HG02678 (cell line): ENCODE measurements around the gene NUP205.
"Not testable (repeated sequence)": the region's sequence is repeated elsewhere in the genome, so short reads cannot be mapped to it uniquely, and the experiment has no call there.

Source experiments
- ATAC-seq: cut with Tn5 transposase; IDR thresholded peaks from one replicate; pipeline ENCODE4 v1.9.1; 2021; ENCODE audit warnings: mild to moderate bottlenecking, moderate library complexity; ENCODE audit not compliant: unreplicated experiment

Gene NUP205

DNA sequence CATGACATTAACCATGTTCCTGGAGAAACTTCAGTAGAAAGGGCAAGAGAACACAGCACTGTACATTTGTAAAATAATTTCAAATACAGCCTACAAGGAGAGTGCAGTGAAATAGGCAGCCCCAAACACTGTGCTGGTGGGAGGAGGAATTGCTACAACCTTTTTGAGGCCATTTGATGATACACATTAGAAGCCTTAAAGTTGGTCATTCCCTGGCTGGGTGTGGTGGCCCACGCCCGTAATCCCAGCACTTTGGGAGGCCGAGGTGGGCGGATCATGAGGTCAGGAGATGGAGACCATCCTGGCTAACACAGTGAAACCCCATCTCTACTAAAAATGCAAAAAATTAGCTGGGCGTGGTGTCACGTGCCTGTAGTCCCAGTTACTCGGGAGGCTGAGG, 134.9 kb downstream of the NUP205 start:
- not testable (repeated sequence) for ATAC-seq

DNA sequence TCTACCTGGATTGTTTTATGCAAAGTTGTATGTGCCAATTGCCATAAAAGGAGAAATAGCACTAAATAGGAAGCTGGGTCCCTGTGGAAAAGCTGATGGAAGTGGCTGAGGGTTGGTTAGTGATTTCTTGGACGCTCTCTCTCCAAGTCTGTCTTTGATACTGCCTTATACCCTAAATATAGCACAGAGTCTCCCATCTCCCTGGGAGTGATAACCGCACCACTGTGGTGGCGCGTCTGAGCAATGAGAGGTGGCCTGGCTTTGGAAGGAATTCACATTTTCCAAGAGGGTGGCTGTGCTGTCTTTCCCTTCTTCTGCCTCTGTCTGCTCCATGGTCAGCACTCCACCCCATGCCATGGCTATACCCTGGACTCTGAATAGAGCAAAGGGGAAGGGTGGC, 135.8 kb downstream of the NUP205 start:
- ATAC-seq: no peak

DNA sequence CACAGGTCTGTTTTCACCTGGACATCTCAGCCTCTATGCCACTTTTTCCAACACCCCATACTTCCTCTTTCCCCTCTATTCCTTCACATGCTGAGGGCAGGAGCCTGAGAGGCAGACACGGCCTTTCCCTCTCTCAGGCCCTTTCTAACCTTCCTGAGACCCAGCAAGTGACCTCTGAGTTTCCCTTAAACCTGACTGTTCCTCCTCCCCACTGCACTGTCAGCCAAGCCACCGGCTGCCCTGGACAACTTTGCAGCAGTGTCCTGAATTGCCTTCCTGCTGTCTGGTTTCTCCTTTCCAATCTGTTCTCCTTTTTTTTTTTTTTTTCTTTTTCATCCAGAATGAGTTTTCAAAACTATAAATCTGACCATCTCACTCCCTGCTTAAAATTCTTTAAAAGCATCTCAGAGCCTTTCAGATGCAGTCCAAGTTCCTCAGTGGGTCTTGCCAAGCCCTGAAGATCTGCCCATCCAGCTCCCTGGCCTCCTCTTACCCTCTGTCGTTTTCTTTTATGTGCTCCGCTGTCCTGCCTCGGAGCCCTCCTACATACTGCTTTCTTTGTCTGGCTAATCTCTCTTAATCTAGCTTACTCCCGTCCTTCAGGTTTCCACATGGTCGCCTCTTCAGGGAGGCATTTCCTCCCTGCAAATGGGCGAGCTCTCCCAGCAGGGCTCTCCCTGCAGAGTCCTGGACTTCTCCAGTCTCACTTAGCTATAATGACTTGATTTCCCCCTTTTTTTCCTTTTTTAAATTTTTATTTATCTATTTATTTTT, 139.7 kb downstream of the NUP205 start:
- no peak for ATAC-seq
